ENCODE results near the gene ZNF76. TPM values are rescaled to one million over a fixed set of nuclear protein-coding genes. Genes with fewer than 3 reads are reported as not detected.

Gene ZNF76
- total and polyA plus RNA-seq, 2 of the 13 experiments (the other 11 are each of a cell fraction or from before 2014, with no cell fraction given): 13.2 to 26.4 TPM

GRCh38 chr6:35219683-35220326, 39.7 kb upstream of the ZNF76 start (continued):
- TF ChIP-seq, protein P1, sequence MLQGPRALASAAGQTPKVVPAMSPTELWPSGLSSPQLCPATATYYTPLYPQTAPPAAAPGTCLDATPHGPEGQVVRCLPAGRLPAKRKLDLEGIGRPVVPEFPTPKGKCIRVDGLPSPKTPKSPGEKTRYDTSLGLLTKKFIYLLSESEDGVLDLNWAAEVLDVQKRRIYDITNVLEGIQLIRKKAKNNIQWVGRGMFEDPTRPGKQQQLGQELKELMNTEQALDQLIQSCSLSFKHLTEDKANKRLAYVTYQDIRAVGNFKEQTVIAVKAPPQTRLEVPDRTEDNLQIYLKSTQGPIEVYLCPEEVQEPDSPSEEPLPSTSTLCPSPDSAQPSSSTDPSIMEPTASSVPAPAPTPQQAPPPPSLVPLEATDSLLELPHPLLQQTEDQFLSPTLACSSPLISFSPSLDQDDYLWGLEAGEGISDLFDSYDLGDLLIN (CRISPR knock-in tag; IDR thresholded peaks at IDR 0.05; ENCODE audit: borderline replicate concordance): no peak

GRCh38 chr6:35220711-35221110, 38.8 kb upstream of the ZNF76 start:
- FAIRE-seq (no peak), DNase-seq (ENCODE audit: low spot score) (no peak), ATAC-seq (no peak)
- Histone ChIP-seq H3K79me2 (ENCODE audit: insufficient read depth, low read length) (no peaks in the 10 kb centered on the region), H3K4me1 (ENCODE audit: insufficient read depth, low read length) (no peaks in the 10 kb centered on the region), H3K4me2 (ENCODE audit: low read depth, low read length) (no peak overlapping the region), H3K9me3 (ENCODE audit: low read length) (no peaks in the 10 kb centered on the region), H3K36me3 (replicated peaks in 1 of 2; ENCODE audit: control insufficient read depth in 1 of 2, insufficient read depth in 2 of 2, low read length in 2 of 2) (no peaks in the 10 kb centered on the region), H3K27ac (ENCODE audit: extremely low read length, insufficient read depth, low read length) (no peak overlapping the region), H3K27me3 (ENCODE audit: control insufficient read depth in 1 of 2, insufficient read depth in 2 of 2, low read length in 2 of 2) (peaks cover 0 to 24% of the 10 kb centered on the region in 2 experiments; a peak in 3 of 5 replicates), H3K9ac (ENCODE audit: insufficient read depth, low read depth, low read length) (no peak overlapping the region), H3K4me3 (replicated peaks in 1 of 3; ENCODE audit: insufficient read depth in 1 of 3, low read depth in 2 of 3, low read length in 3 of 3) (no peak overlapping the region), H4K20me1 (ENCODE audit: insufficient read depth, low read length) (no peaks in the 10 kb centered on the region), H2AFZ (ENCODE audit: low read length) (no peak overlapping the region)
- BruUV-seq (replicated peaks): no TSS peak
- in situ Hi-C loops (cut with HindIII; ENCODE audit: extremely low pct_ligation_motif_present, low pct_unique_long_range_greater_than_20kb) (no loop called here), intact Hi-C loops (cut with micrococcal nuclease; ENCODE audit: unreplicated experiment) (no loop called here)
- ChIA-PET POLR2A (no interaction called here), CTCF (ENCODE audit: low intra/inter-chr PET ratio, low total read pairs) (no interaction called here)
- 80% methylated on average over 1 of the region's 1 CpG for WGBS (ENCODE audit: low lambda C conversion rate)
- TF ChIP-seq, protein P2, sequence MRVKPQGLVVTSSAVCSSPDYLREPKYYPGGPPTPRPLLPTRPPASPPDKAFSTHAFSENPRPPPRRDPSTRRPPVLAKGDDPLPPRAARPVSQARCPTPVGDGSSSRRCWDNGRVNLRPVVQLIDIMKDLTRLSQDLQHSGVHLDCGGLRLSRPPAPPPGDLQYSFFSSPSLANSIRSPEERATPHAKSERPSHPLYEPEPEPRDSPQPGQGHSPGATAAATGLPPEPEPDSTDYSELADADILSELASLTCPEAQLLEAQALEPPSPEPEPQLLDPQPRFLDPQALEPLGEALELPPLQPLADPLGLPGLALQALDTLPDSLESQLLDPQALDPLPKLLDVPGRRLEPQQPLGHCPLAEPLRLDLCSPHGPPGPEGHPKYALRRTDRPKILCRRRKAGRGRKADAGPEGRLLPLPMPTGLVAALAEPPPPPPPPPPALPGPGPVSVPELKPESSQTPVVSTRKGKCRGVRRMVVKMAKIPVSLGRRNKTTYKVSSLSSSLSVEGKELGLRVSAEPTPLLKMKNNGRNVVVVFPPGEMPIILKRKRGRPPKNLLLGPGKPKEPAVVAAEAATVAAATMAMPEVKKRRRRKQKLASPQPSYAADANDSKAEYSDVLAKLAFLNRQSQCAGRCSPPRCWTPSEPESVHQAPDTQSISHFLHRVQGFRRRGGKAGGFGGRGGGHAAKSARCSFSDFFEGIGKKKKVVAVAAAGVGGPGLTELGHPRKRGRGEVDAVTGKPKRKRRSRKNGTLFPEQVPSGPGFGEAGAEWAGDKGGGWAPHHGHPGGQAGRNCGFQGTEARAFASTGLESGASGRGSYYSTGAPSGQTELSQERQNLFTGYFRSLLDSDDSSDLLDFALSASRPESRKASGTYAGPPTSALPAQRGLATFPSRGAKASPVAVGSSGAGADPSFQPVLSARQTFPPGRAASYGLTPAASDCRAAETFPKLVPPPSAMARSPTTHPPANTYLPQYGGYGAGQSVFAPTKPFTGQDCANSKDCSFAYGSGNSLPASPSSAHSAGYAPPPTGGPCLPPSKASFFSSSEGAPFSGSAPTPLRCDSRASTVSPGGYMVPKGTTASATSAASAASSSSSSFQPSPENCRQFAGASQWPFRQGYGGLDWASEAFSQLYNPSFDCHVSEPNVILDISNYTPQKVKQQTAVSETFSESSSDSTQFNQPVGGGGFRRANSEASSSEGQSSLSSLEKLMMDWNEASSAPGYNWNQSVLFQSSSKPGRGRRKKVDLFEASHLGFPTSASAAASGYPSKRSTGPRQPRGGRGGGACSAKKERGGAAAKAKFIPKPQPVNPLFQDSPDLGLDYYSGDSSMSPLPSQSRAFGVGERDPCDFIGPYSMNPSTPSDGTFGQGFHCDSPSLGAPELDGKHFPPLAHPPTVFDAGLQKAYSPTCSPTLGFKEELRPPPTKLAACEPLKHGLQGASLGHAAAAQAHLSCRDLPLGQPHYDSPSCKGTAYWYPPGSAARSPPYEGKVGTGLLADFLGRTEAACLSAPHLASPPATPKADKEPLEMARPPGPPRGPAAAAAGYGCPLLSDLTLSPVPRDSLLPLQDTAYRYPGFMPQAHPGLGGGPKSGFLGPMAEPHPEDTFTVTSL (CRISPR knock-in tag; IDR thresholded peaks at IDR 0.05; ENCODE audit: borderline replicate concordance): no peak
- TF ChIP-seq, protein P3, sequence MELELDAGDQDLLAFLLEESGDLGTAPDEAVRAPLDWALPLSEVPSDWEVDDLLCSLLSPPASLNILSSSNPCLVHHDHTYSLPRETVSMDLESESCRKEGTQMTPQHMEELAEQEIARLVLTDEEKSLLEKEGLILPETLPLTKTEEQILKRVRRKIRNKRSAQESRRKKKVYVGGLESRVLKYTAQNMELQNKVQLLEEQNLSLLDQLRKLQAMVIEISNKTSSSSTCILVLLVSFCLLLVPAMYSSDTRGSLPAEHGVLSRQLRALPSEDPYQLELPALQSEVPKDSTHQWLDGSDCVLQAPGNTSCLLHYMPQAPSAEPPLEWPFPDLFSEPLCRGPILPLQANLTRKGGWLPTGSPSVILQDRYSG (CRISPR knock-in tag; IDR thresholded peaks at IDR 0.05): no peak
- TF ChIP-seq JDP2 (CRISPR knock-in tag; IDR thresholded peaks at IDR 0.05; ENCODE audit: borderline replicate concordance) (no peak), TCF7L2 (IDR thresholded peaks at IDR 0.05; ENCODE audit: low read depth, low read length) (no peak), SIX1 (CRISPR knock-in tag; IDR thresholded peaks at IDR 0.05; ENCODE audit: borderline replicate concordance) (no peak), ZNF232 (CRISPR knock-in tag; IDR thresholded peaks at IDR 0.05; ENCODE audit: borderline replicate concordance) (no peak), RORA (CRISPR knock-in tag; IDR thresholded peaks at IDR 0.05) (no peak), ZNF776 (CRISPR knock-in tag; IDR thresholded peaks at IDR 0.05) (no peak), ZNF576 (CRISPR knock-in tag; IDR thresholded peaks at IDR 0.05) (no peak), ZBTB25 (CRISPR knock-in tag; IDR thresholded peaks at IDR 0.05) (no peak), FOXK1 (CRISPR knock-in tag; IDR thresholded peaks at IDR 0.05; ENCODE audit: borderline replicate concordance, low read depth) (no peak), ZFP41 (CRISPR knock-in tag; IDR thresholded peaks at IDR 0.05; ENCODE audit: borderline replicate concordance) (no peak)
